HL-60/S4 (cell line): ENCODE data around the gene STIM2.
"Not testable (repeated sequence)": the region's sequence is repeated elsewhere in the genome, so short reads cannot be mapped to it uniquely, and the experiment has no call there.

ENCODE experiments used
- in situ Hi-C: fragments of 300-500 bp; cut with MboI; formaldehyde crosslinking; loops from 2 replicates; pipeline ENCODE4 v1.14.3; 2022; ENCODE audit warnings: low sequenced_read_pairs

The STIM2 gene

DNA sequence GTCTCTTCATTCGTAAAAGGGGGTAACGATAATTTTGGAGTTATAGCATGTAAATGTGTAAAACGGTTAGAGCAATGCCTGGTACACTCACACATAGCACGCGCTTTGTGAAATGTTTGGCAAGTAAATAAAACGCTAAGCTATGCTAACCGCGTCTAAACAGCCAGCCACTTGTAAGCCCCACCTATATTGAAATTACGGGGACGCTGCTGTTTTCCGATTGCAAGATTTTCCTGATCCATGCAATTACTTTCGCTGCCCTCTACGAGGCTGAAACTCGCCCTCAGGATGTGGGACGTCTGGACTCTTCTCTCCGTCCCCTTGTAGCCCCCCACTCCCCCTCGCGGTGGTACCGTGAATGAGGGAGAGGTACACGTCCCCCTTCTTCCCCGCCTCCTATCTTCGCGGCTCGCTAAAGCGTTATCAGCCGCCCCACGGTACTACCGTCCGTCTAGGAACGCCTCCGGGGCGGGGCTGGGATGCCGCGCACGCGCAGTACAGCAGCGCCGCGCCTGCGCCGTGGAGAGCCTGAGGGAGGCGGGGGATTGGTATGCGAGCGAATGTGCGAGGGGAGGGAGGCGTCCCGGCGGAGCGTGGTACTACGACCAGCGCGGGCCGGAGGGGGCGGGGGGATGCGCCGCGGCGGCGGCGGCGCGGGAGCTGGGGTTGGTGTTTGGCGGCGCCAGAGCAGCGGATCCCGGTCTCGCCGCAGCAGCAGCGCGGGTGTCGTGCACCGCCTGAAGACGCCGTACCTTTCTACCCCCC lies at the start of gene STIM2:
Gene STIM2, plus strand, starts transcription at position 685 of the 765 bp plus-strand sequence.
- in situ Hi-C loops, result no loop called here

DNA sequence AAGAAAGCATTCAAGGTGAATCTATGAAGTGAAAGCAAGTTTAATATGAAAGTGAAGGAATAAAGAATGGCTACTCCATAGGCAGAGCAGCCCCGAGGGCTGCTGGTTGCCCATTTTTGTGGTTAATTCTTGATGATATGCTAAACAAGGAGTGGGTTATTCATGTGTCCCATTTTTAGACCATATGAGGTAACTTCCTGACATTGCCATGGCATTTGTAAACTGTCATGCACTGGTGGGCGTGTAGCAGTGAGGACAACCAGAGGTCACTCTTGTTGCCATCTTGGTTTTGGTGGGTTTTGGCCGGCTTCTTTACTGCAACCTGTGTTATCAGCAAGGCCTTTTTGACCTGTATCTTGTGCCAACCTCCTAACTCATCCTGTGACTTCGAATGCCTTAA lies 49.1 kb upstream of the STIM2 start:
- in situ Hi-C loops, result not testable (repeated sequence)

DNA sequence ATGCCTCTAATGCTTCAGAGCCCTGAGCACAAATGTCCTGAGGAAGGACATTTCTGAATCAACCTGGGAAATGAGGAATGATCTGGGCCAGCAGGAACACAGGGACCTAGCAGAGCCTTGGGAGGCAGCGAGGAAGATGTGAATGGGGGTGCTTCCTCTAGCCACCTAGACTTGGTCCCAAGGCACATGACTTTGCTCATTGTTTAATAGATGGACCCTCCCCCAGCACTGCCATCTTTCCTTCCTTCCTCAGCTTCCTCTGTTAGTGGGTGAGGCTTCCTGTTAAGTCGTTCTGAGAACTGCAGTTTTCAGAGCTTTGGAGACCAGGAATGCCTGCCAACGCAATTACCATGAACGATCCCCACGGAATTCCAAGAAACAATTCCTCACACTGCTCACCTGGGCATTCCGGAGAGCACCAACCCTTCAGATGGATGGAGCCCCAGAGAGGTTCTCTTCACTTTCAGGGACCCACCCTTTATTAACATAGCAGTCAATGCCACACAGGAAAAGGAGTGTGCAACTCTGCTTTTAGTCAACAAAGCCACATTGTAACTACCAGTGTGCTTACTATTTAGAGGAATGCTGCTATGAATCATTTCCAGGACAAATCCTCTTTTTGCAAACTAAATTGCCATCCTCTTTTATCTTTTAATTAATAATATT lies 48.5 kb upstream of the STIM2 start:
- in situ Hi-C loops, result no loop called here

DNA sequence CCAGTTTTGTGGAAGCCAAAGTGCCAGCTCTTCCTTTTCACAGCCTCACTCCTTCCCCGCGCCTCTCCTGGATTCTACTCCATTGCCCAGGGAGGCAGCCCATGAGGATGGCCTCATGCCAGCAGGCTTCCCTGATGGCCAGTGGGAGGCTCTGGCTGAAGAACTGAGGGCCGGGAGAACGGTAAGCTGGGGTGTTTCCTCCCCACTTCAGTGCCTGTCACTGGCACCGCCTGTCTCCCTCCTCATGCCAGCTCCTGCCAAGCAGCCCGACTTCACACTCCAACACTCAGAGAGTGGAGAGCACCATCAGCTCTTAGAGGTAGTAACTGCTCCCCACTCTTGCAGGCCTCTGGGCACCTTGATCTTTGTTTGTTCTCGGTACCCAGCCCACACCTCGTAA lies 46.9 kb upstream of the STIM2 start:
- in situ Hi-C loops, result no loop called here

DNA sequence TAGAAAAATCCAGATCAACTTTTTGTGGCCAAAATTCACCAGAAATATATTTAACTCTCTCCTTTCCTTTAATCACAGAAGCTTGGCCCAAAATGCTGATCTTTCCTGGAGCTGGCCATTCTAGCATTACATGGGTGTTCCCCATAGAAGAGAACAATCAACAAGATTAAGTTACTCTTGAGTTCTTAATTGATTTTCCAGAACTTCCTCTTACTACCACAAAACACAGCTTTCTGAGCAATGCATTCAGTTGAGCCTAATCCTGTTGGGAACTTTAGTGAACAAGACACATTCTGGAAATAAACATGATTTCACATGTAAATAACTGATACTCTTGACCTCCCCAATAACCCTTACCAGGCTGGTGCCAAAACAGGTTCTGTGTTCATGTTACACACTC lies 45.4 kb upstream of the STIM2 start:
- in situ Hi-C loops, result no loop called here

DNA sequence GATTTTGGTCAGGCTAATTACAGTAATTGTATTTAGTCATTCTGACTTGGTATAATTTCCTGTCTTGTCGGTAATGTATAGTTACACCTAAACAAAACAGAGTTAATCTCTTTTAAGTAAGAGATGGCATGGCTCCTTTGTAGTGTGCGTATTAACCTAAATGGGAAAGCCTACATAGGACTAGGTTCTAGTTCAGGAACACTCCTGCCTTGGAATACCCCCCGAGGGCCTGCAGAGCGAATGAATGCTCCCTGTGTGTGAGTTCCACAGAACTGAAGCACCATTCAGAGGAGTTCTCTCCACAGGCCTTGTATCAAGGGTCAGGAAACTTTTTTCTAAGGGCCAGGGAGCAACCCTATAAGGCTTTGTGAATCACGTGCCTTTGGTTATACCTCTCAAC lies 44.9 kb upstream of the STIM2 start:
- in situ Hi-C loops, result no loop called here

DNA sequence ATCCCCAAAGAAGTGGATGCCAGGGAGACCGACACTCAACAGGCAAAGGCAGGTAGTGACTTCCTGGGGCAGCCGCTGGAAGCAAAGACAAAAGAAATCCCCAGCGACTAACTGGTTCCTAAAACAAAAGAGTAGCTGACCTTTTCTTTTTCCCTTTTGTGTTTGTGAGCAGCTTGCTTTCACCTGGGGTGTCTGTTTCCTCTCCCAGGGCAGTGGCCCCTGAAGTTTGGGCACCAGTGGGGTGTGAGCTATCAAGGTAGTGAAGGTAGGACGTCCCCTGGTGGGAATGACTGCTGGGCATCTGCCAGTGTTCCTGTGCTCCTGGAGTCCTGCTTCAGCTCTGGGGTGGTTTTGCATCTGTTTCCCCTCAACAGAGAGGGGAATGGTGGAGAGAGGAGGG lies 41.6 kb upstream of the STIM2 start:
- in situ Hi-C loops, result no loop called here

DNA sequence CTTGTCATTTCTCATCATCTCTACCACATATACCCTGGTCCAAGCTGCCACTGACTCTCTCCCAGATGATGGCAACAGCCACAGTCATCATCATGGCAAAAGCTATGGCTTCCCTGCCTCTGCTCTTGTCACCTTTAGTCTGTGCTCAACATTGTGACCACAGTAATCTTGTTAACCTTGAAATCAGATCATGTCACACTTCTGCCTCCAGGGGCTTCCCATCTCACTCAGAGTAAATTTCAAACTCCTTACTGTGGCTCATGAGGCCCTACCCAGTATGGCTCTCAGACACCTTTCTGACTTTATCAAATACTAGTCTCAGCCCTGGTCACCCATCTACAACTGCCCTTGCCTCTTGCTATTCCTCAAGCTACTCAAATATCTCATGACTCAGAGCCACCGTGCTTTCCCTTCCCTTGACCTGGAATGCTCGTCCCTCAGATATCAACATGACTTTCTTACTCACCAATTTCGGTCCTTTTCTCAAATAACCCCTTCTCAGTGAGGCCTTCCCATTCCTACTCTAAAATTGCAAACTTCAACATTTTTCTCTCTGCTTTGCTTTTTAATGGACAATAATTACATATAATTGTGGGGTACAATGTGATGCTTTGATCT lies 41.1 kb upstream of the STIM2 start:
- in situ Hi-C loops, result no loop called here

DNA sequence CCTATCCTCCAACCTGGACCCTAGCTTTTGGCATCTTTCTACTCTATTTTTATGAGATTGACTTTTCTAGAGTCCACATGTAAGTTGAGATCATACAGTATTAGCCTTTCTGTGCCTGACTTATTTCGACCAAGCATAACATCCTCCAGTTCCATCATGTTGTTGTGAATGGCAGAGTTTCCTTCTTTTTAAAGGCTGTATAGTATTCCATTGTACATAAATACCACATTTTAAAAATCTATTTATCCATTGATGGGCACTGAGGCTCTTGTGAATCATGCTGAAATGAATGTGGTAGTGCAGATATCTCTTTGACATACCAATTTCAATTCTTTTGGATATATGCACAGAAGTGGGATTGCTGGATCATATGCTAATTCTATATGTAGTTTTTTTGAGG lies 40.3 kb upstream of the STIM2 start:
- in situ Hi-C loops, result no loop called here

DNA sequence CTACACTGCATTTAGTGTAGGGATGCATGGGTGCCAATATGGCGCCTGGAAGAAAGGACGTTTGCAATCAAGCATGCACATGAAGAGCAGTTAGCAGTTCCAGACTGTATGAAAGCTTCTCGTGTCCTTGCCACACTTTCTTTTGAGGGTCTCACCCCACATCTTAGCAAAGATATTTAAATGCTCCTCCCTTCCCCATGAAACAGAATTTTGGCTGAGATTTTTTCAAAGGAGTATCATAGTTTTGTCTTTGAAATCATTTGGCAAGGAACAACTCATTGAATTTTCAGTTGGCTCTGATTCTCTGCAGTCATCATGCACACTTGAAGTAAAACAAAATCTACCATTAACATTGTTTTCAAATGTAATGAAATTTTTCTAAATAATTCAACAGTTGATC lies 39.6 kb upstream of the STIM2 start:
- in situ Hi-C loops, result no loop called here

DNA sequence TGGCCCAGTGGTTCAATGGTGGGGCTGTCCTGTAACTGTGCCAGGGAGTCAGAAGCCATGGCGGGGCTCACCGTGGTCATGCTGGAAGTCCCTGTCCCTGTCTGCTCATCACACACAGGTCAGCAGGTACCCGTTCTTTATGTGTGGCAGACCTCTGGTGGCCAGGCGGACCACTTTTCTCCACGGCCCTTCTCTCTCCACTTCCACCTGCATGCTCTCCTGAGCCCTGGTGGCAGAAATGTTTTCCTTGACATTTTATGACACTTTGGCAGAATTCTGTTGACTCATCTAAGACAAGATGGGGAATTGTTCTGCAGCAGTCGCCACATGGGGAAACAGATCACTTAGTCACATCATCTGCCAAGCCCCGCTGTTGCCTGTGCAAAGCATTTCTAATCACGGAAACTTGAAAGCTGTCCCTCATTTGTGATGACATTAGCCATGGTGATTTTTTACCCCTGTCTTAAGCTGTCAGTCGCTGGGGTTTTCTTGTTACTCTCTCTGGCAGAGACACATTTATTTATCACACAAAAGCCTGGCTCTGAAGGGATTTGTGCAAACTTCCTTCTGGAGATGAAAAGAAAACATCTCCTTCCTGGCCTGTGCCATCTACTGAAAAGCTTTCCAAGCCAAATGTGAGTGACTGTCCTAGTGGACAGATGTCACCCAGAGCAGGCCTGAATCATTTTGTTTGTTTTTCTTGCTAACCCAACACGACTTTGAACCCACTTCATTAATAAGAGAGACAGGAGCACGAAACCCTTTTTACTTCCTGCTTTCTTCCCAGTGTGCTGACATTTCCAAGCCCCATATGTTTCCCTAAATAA lies 38.8 kb upstream of the STIM2 start:
- in situ Hi-C loops, result no loop called here

DNA sequence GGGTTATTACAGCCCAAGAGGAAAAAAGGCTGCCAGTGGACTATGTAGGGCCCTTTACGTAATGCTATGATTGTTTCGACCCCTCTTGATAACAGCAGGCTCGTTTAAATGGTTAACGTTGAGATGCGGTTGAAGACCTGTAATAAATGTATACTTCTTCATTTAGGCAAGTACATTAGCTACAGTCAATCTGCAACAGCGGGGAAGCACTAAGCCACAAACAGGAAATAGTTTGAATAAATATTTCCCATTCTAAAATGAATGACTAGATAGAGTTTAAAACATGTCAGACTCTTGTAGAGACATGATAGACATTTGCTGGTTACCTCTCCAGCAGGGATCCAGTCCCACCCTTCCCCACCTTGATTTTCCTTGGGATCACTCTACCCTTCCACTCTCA lies 38.1 kb upstream of the STIM2 start:
- in situ Hi-C loops, result no loop called here

DNA sequence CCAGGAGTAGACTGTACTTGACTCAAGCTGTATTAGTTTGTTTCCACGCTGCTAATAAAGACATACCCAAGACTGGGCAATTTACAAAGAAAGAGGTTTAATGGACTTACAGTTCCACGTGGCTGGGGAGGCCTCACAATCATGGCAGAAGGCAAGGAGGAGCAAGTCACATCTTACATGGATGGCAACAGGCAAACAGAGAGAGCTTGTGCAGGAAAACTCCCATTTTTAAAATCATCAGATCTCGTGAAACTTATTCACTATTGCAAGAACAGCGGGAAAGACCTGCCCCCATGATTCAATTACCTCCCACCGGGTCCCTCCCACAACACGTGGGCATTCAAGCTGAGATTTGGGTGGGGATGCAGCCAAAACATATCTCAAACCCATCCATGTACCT lies 37.7 kb upstream of the STIM2 start:
- in situ Hi-C loops, result not testable (repeated sequence)

DNA sequence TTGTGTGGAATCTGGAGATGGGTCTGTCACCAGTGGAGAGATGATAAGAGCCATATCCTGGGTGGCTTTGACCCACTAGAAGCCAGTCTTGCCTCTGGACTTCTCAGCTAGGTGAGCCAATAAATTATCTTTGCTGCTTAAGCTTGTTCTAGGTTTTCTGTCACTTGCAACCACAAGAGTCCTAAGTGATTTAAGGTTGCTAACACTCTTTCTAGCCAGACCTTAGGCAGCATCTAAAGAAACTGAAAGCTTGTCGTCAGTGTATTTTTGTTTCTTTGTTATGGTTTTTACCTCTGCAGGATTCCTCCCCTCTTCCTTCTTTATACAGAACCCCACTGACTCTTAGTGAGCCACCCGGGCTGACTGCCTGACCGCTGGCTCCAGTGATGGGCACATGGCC lies 37.1 kb upstream of the STIM2 start:
- in situ Hi-C loops, result no loop called here

DNA sequence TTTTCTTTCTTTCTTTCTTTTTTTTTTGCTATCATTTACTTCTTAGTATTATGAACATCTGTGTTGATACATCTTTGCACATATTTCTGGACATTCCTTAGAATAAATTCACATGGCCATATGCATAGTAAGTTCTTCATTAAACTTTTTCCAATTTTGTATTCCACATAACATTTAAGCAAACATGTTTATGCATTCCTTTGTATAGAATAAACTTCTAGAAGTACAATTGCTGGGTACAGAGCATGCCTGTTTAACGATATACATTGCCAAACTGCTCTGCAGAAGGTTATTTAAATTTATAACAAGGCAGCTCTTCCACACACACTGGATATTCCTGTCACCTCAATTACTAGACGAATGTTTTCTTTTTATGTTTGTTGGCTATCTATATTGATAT lies 36.0 kb upstream of the STIM2 start:
- in situ Hi-C loops, result no loop called here

DNA sequence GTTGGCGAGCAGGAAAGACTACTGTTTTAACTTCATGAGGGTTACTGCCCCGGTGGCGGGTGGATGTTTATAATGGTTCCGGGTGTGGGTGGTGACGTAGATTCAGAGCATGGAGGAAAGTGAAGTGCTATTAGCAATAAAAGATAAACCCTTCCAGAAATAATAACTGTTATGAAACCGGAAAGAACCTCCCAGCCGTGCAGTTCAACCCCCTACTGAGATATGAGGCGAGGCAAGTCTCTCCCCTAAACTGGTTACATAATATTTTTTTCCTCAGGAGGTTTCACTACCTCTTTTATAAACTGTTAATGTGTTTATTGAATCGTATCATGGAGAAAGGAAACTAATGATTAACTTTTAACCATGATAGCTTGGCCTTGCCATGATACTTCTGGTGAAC lies 33.9 kb upstream of the STIM2 start:
- in situ Hi-C loops, result no loop called here

DNA sequence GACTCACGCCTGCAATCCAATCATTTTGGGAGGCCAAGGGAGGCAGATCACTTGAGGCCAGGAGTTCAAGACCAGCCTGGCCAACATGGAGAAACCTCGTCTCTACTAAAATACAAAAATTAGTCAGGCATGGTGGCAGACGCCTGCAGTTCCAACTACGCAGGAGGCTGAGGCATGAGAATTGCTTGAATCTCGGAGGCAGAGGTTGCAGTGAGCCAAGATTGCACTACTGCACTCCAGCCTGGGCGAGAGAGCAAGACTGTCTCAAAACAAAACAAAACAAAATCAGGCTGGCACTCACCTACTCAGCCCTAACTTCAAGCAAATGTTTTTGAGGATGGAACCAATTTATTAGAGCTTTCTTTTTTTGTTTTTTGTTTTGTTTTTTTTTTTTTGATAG lies 33.3 kb upstream of the STIM2 start:
- in situ Hi-C loops, result not testable (repeated sequence)

DNA sequence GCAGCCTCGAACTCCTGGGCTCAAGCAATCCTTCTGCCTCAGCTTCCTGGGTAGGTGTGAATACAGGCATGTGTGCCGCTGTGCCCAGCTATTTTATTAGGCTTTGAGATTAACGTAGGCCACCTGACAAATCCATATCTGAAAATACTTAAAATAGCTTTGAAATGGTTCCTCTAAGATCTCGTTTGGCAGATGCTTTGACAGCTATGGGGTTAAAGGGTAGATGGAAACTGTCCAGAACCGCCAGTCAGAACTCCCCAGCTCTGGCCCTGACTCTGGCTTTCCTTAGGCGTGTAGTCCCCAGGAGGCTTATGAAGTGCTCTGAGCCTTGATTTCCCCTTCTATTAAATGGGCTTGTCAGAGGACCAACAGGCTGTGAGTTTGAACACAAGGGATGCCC lies 32.8 kb upstream of the STIM2 start:
- in situ Hi-C loops, result no loop called here

DNA sequence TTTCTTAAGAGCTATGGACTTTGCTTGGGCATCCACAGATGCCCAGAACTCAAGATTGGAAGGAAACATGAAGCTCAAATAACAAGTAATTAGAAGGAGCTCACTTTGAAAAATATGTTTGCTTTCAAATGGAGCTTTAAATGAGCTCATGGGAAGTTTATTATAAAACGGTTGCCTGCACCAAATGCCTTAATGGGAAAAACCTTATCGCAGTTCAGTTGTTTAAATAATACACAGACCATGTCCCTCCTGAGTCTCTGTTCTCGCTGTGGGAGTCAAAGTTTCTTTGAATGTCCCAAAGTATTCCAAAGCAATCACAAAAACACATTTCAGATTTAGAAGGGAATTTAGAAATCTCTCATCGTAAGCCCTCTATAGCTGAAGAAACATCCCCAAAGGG lies 31.6 kb upstream of the STIM2 start:
- in situ Hi-C loops, result no loop called here

DNA sequence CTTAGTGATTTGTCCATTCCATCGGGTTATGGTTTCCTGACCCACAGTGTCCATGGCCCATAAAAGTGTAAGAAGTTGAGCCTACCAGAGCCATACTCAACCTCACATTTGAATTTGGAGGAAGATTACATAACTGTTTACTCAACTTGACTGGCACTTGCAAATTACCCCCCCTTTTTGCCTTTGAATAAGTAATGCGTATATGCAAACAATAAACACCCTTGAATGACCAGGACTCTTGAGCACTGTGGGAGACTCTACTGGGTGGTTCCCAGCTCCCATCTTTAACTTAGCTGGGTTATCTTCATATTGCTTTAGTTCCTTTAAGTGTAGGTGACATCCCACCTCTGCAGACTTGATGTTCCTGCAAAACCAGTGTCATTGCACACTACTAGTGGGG lies 30.6 kb upstream of the STIM2 start:
- in situ Hi-C loops, result no loop called here

DNA sequence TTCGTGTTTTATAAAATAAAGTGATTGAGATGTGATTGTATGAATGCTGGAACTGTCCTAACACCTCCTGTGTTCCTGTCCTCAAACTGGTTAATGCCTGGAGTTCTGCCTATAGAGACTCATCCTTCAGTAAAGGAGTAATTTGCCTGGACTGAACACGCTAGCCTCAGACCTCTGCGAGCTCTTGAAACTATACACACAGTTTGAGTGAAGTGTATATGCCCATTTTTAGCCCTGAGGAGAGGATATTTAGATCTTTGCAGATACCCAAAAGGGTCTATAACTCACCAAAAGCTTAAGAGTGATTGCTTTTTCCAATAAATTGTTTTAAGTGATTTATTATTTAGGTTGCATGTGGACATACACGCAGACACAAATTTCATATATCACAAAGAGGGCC lies 29.9 kb upstream of the STIM2 start:
- in situ Hi-C loops, result no loop called here
